DOHH2 (cell line): Measurements from ENCODE around the gene MYL4.

ENCODE experiments used
- H3F3A ChIP-seq: fragments of 200-600 bp; sonication (generic), shearing (Covaris generic); 2 replicates; pipeline ENCODE4 v1.6.0; 2016; ENCODE audit warnings: antibody characterized with exemption, mild to moderate bottlenecking; ENCODE audit not compliant: control insufficient read depth, insufficient read depth
- H3K27ac ChIP-seq: fragments of 200-600 bp; sonication (generic); 2 replicates; pipeline ENCODE4 v1.5.1; 2014; ENCODE audit warnings: low read depth, mild to moderate bottlenecking, low read length, moderate library complexity
- H3K27me3 ChIP-seq: fragments of 200-600 bp; sonication (generic); 2 replicates; pipeline ENCODE4 v1.6.1; 2014; ENCODE audit warnings: mild to moderate bottlenecking, low read length, mixed read lengths; ENCODE audit not compliant: control insufficient read depth
- H3K36me3 ChIP-seq: fragments of 200-600 bp; sonication (generic); 2 replicates; pipeline ENCODE4 v1.6.1; 2014; ENCODE audit warnings: mild to moderate bottlenecking, low read length, moderate library complexity, mixed read lengths; ENCODE audit not compliant: control insufficient read depth
- H3K4me1 ChIP-seq: fragments of 200-600 bp; sonication (generic); 2 replicates; pipeline ENCODE4 v1.6.1; 2014; ENCODE audit warnings: mild to moderate bottlenecking, low read length, mixed read lengths; ENCODE audit not compliant: control insufficient read depth
- H3K4me2 ChIP-seq: fragments of 200-600 bp; sonication (generic); 2 replicates; pipeline ENCODE4 v1.6.0; 2014; ENCODE audit warnings: mild to moderate bottlenecking, low read length, moderate library complexity
- H3K4me3 ChIP-seq: fragments of 200-600 bp; sonication (generic); 2 replicates; pipeline ENCODE4 v1.5.1; 2014; ENCODE audit warnings: mild to moderate bottlenecking, low read length, mixed read lengths
- H3K79me2 ChIP-seq: fragments of 200-600 bp; sonication (generic); 2 replicates; pipeline ENCODE4 v1.6.1; 2014; ENCODE audit warnings: mild to moderate bottlenecking, low read length, mixed read lengths; ENCODE audit not compliant: control insufficient read depth
- H3K9me2 ChIP-seq: fragments of 200-600 bp; sonication (generic); replicated peaks from 2 replicates; pipeline ENCODE4 v1.6.1; 2014; ENCODE audit warnings: mild to moderate bottlenecking, low read length, mixed read lengths; ENCODE audit not compliant: control insufficient read depth
- H3K9me3 ChIP-seq: fragments of 200-600 bp; sonication (generic); 2 replicates; pipeline ENCODE4 v1.6.1; 2014; ENCODE audit warnings: antibody characterized with exemption, low read length, mixed read lengths; ENCODE audit not compliant: control insufficient read depth, insufficient read depth
- H4K20me1 ChIP-seq: fragments of 200-600 bp; sonication (generic); 2 replicates; pipeline ENCODE4 v1.6.0; 2014; ENCODE audit warnings: low read depth, mild to moderate bottlenecking, antibody characterized with exemption, low read length, moderate library complexity; ENCODE audit not compliant: control insufficient read depth, insufficient read depth
- EZH2phosphoT487 ChIP-seq: fragments of 200-600 bp; sonication (generic); IDR thresholded peaks from 2 replicates; pipeline ENCODE4 v1.6.1; 2017; ENCODE audit warnings: borderline replicate concordance, mild to moderate bottlenecking, antibody characterized with exemption, low read length, moderate library complexity, mixed read lengths
- TF ChIP-seq, protein P1 (sequence below): fragments of 200-600 bp; sonication (generic); IDR thresholded peaks from one replicate; pipeline ENCODE4 v1.5.1; 2014; ENCODE audit warnings: antibody characterized with exemption, mild to moderate bottlenecking, low read depth, low read length; ENCODE audit not compliant: poor library complexity, severe bottlenecking

MYL4 gene

DNA sequence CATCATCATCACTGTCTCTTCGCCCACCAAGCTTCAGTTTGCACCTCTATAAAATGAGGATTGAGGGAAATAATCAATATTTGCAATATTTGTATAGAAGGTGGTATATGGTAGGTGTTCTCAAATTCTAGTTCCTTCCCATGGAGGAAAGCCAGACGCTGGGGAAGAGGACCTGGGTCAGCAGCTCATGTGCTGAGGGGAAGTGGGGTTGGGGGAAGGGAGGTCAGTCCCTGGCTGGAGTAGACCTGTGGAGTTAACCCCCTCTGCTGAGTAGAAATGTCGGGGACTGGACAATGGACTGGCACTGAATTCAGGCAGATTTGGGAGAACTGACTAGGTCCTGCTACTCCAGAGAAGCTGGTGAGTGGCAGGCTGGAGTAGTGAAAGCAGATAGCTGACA is 31.7 kb downstream of the MYL4 start:
- H3K27ac ChIP-seq, result no peak overlapping the region
- no peaks in the 10 kb centered on the region for H3K36me3 ChIP-seq
- no peak overlapping the region for H3K4me3 ChIP-seq
- H3K4me1 ChIP-seq, result peaks cover 27% of the 10 kb centered on the region
- no peaks in the 10 kb centered on the region for H3K9me2 ChIP-seq
- H4K20me1 ChIP-seq, result no peaks in the 10 kb centered on the region
- no peak overlapping the region for H3K4me2 ChIP-seq
- no peaks in the 10 kb centered on the region for H3K27me3 ChIP-seq
- H3K9me3 ChIP-seq, result peaks cover 20% of the 10 kb centered on the region
- no peaks in the 10 kb centered on the region for H3K79me2 ChIP-seq
- H3F3A ChIP-seq, result no peaks in the 10 kb centered on the region
- TF ChIP-seq, protein P1, sequence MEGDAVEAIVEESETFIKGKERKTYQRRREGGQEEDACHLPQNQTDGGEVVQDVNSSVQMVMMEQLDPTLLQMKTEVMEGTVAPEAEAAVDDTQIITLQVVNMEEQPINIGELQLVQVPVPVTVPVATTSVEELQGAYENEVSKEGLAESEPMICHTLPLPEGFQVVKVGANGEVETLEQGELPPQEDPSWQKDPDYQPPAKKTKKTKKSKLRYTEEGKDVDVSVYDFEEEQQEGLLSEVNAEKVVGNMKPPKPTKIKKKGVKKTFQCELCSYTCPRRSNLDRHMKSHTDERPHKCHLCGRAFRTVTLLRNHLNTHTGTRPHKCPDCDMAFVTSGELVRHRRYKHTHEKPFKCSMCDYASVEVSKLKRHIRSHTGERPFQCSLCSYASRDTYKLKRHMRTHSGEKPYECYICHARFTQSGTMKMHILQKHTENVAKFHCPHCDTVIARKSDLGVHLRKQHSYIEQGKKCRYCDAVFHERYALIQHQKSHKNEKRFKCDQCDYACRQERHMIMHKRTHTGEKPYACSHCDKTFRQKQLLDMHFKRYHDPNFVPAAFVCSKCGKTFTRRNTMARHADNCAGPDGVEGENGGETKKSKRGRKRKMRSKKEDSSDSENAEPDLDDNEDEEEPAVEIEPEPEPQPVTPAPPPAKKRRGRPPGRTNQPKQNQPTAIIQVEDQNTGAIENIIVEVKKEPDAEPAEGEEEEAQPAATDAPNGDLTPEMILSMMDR, result no peak
- TF ChIP-seq EZH2phosphoT487, result no peak

DNA sequence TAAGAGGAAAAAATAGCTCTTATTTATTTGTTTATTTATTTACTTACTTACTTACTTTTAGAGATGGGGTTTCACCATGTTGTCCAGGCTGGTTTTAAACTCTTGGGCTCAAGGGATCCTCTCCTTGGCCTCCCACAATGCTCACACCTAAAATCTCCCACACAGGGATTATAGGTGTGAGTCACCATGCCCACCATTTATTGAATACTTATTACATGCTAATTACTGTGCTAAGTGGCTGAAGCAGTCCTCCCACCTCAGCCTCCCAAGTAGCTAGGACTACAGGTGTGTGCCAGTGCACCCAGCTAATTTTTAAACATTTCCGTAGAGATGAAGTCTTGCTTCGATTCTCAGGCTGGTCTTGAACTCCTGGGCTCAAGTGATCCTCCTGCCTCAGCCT is 33.5 kb downstream of the MYL4 start:
- no peak overlapping the region for H3K4me2 ChIP-seq
- H3K79me2 ChIP-seq, result no peaks in the 10 kb centered on the region
- H3K4me1 ChIP-seq, result peaks cover 27% of the 10 kb centered on the region
- no peaks in the 10 kb centered on the region for H3K9me2 ChIP-seq
- H4K20me1 ChIP-seq, result no peaks in the 10 kb centered on the region
- H3K36me3 ChIP-seq, result no peaks in the 10 kb centered on the region
- H3F3A ChIP-seq, result no peaks in the 10 kb centered on the region
- H3K27me3 ChIP-seq, result no peaks in the 10 kb centered on the region
- no peak for TF ChIP-seq EZH2phosphoT487
- TF ChIP-seq, protein P1, result no peak
- H3K27ac ChIP-seq, result no peak overlapping the region
- H3K9me3 ChIP-seq, result peaks cover 5% of the 10 kb centered on the region
- H3K4me3 ChIP-seq, result no peak overlapping the region

- Histone ChIP-seq H3K27me3 (no peaks in the 10 kb centered on the region), H3K4me3 (no peak overlapping the region; the same call in 1 of the 2 replicates), H3K9me3 (no peaks in the 10 kb centered on the region), H3K27ac (no peak overlapping the region; the same call in 1 of the 2 replicates), H3K79me2 (no peaks in the 10 kb centered on the region), H3K36me3 (no peaks in the 10 kb centered on the region), H3K4me1 (peaks cover 27% of the 10 kb centered on the region), H3K9me2 (no peaks in the 10 kb centered on the region), H4K20me1 (no peaks in the 10 kb centered on the region), H3F3A (no peaks in the 10 kb centered on the region), H3K4me2 (peak overlapping the region; percentile 43)
- TF ChIP-seq EZH2phosphoT487, result no peak
- TF ChIP-seq, protein P1, result no peak
Observed at GRCh38 chr17:47243737-47244598, 34.8 kb downstream of the MYL4 start.
